Gastrocnemius medialis (tissue), 4 donors: Measurements from ENCODE around the gene ZNF415.

Experiments
- CTCF ChIP-seq, 5 experiments: fragments of 450-650 bp in 3 of 5; fragments of 200-600 bp in 2 of 5; sonication (generic) in 2 of 5; IDR thresholded peaks in 4 of 5; conservative IDR thresholded peaks in 1 of 5; 1 replicate in 4 of 5; 2 replicates in 1 of 5; pipeline ENCODE4 v1.5.1; 2016 to 2019; ENCODE audit warnings: antibody characterized with exemption in 5 of 5, mild to moderate bottlenecking in 3 of 5, moderate library complexity in 3 of 5
- POLR2A ChIP-seq, 2 donors: fragments of 450-650 bp; IDR thresholded peaks; one replicate each; pipeline ENCODE4 v1.6.1; 2017; ENCODE audit warnings: antibody characterized with exemption in 2 of 2, mild to moderate bottlenecking in 2 of 2, moderate library complexity in 2 of 2

DNA sequence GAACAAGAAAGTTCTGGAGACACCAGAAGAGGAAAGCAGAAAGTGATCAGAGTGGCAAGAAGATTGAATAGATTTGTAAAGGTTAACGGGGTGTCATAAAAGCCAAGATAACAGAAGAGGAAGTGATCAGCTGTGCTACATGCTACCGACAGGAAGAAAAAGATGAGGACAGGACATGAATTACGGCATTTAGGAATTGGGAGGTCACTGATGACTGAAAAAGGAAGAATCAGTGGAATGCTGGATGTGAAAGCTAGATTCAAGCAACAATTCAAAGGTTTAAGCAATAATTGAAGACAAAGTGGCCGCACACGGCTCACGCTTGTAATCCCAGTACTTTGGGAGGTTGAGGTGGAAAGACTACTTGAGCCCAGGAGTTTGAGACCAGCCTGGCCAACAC, 44.6 kb downstream of the ZNF415 start:
- TF ChIP-seq POLR2A (IDR thresholded peaks at IDR 0.05) (no peak), CTCF (IDR thresholded peaks at IDR 0.05 in 4 of 5, conservative IDR thresholded peaks at IDR 0.05 in 1 of 5) (no peak)
